Upper lobe of left lung (tissue), 6 donors: Measurements from ENCODE around the gene ZCWPW1. TPM values are rescaled to one million over a fixed set of nuclear protein-coding genes. Genes with fewer than 3 reads are reported as not detected.

Experiments
- ATAC-seq, 2 donors: fragments of 200-7000 bp; cut with Tn5 transposase; one replicate each; pipeline ENCODE4 v1.9.1; 2022; ENCODE audit warnings: mild to moderate bottlenecking in 2 of 2, moderate library complexity in 2 of 2; ENCODE audit not compliant: low FRiP score in 2 of 2
- DNase-seq, 2 donors: peaks; one replicate each; pipeline ENCODE4 v3.0.0-alpha.2; 2019 to 2020
- H3K27ac ChIP-seq, 4 donors: fragments of 200-600 bp; sonication (generic); one replicate each; pipeline ENCODE4 v1.5.1; 2016 to 2019
- H3K27me3 ChIP-seq, 4 donors: fragments of 200-600 bp; sonication (generic); one replicate each; pipeline ENCODE4 v1.5.1; 2017 to 2019
- H3K36me3 ChIP-seq, 4 donors: fragments of 200-600 bp; sonication (generic); one replicate each; pipeline ENCODE4 v1.5.1; 2016 to 2019
- H3K4me1 ChIP-seq, 4 donors: fragments of 200-600 bp; sonication (generic); one replicate each; pipeline ENCODE4 v1.5.1; 2018 to 2019
- H3K4me3 ChIP-seq, 4 donors: fragments of 200-600 bp; sonication (generic); one replicate each; pipeline ENCODE4 v1.5.1; 2017 to 2019; ENCODE audit warnings: mild to moderate bottlenecking in 2 of 4, moderate library complexity in 1 of 4
- H3K9me3 ChIP-seq, 4 donors: fragments of 200-600 bp; sonication (generic); one replicate each; pipeline ENCODE4 v1.5.1; 2018 to 2019
- CTCF ChIP-seq, 6 experiments: fragments of 450-650 bp in 4 of 6; fragments of 200-600 bp in 2 of 6; sonication (generic) in 2 of 6; IDR thresholded peaks; one replicate each; pipeline ENCODE4 v1.5.1; 2016 to 2019; ENCODE audit warnings: antibody characterized with exemption in 6 of 6
- EP300 ChIP-seq, 4 donors: sonication (generic); formaldehyde crosslinking; IDR thresholded peaks; one replicate each; pipeline ENCODE4 v1.5.1; 2017; ENCODE audit warnings: antibody characterized with exemption in 4 of 4, control low read depth in 2 of 4
- POLR2A ChIP-seq, 4 donors: fragments of 450-650 bp; IDR thresholded peaks; one replicate each; pipeline ENCODE4 v1.5.1; 2016 to 2017; ENCODE audit warnings: antibody characterized with exemption in 4 of 4, mild to moderate bottlenecking in 2 of 4
- POLR2AphosphoS5 ChIP-seq, 2 donors: sonication (generic); formaldehyde crosslinking; IDR thresholded peaks; one replicate each; pipeline ENCODE4 v1.5.1; 2017; ENCODE audit warnings: antibody characterized with exemption in 2 of 2
- WGBS, 2 donors: methylation state at CpG; one replicate each; pipeline ENCODE4 v1.1.5; 2017 to 2018; 5-methylcytosine and 5-hydroxymethylcytosine counted together
- total RNA-seq, 6 donors: library from RNA; depleted of rRNA in 4 of 6; stranded (reverse); fragments of >200 nt in 4 of 6; gene quantifications; one replicate each; pipeline versions ENCODE4 v1.1.0 to v1.2.1, GENCODE V29; 2016 to 2021
- donor health status: DM: no; HTN: no; CAD: no; lungs with moderate emphysema.
- donor health status: DM: no; HTN: yes; CAD: no; lungs with severe emphysema.

Gene ZCWPW1
- total RNA-seq, 6 donors from 2014 or later: 3.8 to 6.3 (median 5.2) TPM

GRCh38 chr7:100360135-100360854 lies 68.2 kb downstream of the ZCWPW1 start:
- H3K27me3 ChIP-seq: no peaks in the 10 kb centered on the region
- DNase-seq (no peak), ATAC-seq (no peak)
- peaks cover 0 to under 1% (median 0%) of the 10 kb centered on the region in 4 donors for H3K4me1 ChIP-seq
- peaks cover 31 to 91% (median 72%) of the 10 kb centered on the region in 4 donors for H3K36me3 ChIP-seq
- TF ChIP-seq CTCF (IDR thresholded peaks at IDR 0.05) (no peak), POLR2A (IDR thresholded peaks at IDR 0.05) (no peak), EP300 (IDR thresholded peaks at IDR 0.05) (no peak), POLR2AphosphoS5 (IDR thresholded peaks at IDR 0.05) (no peak)
- H3K27ac ChIP-seq: no peak overlapping the region
- 84% methylated on average over 3 of the region's 3 CpGs for WGBS, 2 donors
- H3K4me3 ChIP-seq: no peak overlapping the region
- no peaks in the 10 kb centered on the region for H3K9me3 ChIP-seq

- Histone ChIP-seq H3K27me3 (no peaks in the 10 kb centered on the region), H3K36me3 (peaks cover 31 to 99% (median 85%) of the 10 kb centered on the region in 4 donors), H3K27ac (no peak overlapping the region), H3K4me1 (no peaks in the 10 kb centered on the region), H3K4me3 (no peak overlapping the region), H3K9me3 (no peaks in the 10 kb centered on the region)
- 98% methylated on average over 6 to 8 of the region's 8 CpGs for WGBS, 2 donors
- TF ChIP-seq EP300 (IDR thresholded peaks at IDR 0.05) (no peak), POLR2AphosphoS5 (IDR thresholded peaks at IDR 0.05) (no peak), POLR2A (IDR thresholded peaks at IDR 0.05) (no peak), CTCF (IDR thresholded peaks at IDR 0.05) (no peak)
- peak in 1 of 2 donors; percentile 10 for DNase-seq
- ATAC-seq: no peak
These were observed 69.7 kb downstream of the ZCWPW1 start for GRCh38 chr7:100358857-100359212.

GRCh38 chr7:100358027-100358856 lies 70.3 kb downstream of the ZCWPW1 start, which contains the start of gene PILRB:
TSS of gene PILRB (plus strand) at chr7:100358117. CDS start at chr7:100358303, 186 bp downstream.
- no peaks in the 10 kb centered on the region for H3K4me1 ChIP-seq
- peak within 1 kb of the TSS; percentile 25 to 81 (median 58) for H3K27ac ChIP-seq
- 85 to 86% methylated on average over 4 to 10 of the region's 11 CpGs for WGBS, 2 donors
- H3K27me3 ChIP-seq: no peaks in the 10 kb centered on the region
- DNase-seq (peak in 1 of 2 donors; percentile 19), ATAC-seq (peak in 1 of 2 donors; percentile 8)
- no peaks in the 10 kb centered on the region for H3K9me3 ChIP-seq
- TF ChIP-seq POLR2AphosphoS5 (IDR thresholded peaks at IDR 0.05): no peak
- no peak for TF ChIP-seq POLR2A (IDR thresholded peaks at IDR 0.05)
- no peak within 1 kb of the TSS for H3K4me3 ChIP-seq
- peaks cover 34 to 100% (median 91%) of the 10 kb centered on the region in 4 donors for H3K36me3 ChIP-seq

GRCh38 chr7:100357131-100357561 lies 71.4 kb downstream of the ZCWPW1 start:
- peak overlapping the region; percentile 25 to 81 (median 58) for H3K27ac ChIP-seq
- no peaks in the 10 kb centered on the region for H3K9me3 ChIP-seq
- peaks cover 28 to 100% (median 95%) of the 10 kb centered on the region in 4 donors for H3K36me3 ChIP-seq
- peak in 1 of 2 donors; percentile 20 for DNase-seq
- no peak for ATAC-seq
- no peak overlapping the region for H3K4me3 ChIP-seq
- H3K27me3 ChIP-seq: no peaks in the 10 kb centered on the region
- no peaks in the 10 kb centered on the region for H3K4me1 ChIP-seq
- 94 to 97% methylated on average over 3 to 5 of the region's 6 CpGs for WGBS, 2 donors
- TF ChIP-seq EP300 (IDR thresholded peaks at IDR 0.05) (no peak), CTCF (IDR thresholded peaks at IDR 0.05) (no peak), POLR2A (IDR thresholded peaks at IDR 0.05) (no peak), POLR2AphosphoS5 (IDR thresholded peaks at IDR 0.05) (no peak)
